IPS-15b (cell line): Measurements from ENCODE around the gene UNKL.
"Not testable (repeated sequence)": the region's sequence is repeated elsewhere in the genome, so short reads cannot be mapped to it uniquely, and the experiment has no call there.

Experiments used
- H3K27me3 ChIP-seq: one replicate; pipeline ENCODE4 v1.6.1; 2013; ENCODE audit warnings: low read length; ENCODE audit not compliant: control insufficient read depth, insufficient read depth
- H3K36me3 ChIP-seq: one replicate; pipeline ENCODE4 v1.6.1; 2013; ENCODE audit warnings: low read length; ENCODE audit not compliant: control insufficient read depth, insufficient read depth
- H3K4me1 ChIP-seq: one replicate; pipeline ENCODE4 v1.6.1; 2013; ENCODE audit warnings: mild to moderate bottlenecking, low read length; ENCODE audit not compliant: control insufficient read depth, insufficient read depth
- H3K4me3 ChIP-seq: one replicate; pipeline ENCODE4 v1.5.1; 2013; ENCODE audit warnings: low read depth, low read length
- H3K9ac ChIP-seq: one replicate; pipeline ENCODE4 v1.6.1; 2013; ENCODE audit warnings: low read depth, mild to moderate bottlenecking, low read length
- H3K9me3 ChIP-seq: one replicate; pipeline ENCODE4 v1.6.1; 2013; ENCODE audit warnings: mild to moderate bottlenecking, low read length; ENCODE audit not compliant: control insufficient read depth, insufficient read depth

The UNKL gene

DNA sequence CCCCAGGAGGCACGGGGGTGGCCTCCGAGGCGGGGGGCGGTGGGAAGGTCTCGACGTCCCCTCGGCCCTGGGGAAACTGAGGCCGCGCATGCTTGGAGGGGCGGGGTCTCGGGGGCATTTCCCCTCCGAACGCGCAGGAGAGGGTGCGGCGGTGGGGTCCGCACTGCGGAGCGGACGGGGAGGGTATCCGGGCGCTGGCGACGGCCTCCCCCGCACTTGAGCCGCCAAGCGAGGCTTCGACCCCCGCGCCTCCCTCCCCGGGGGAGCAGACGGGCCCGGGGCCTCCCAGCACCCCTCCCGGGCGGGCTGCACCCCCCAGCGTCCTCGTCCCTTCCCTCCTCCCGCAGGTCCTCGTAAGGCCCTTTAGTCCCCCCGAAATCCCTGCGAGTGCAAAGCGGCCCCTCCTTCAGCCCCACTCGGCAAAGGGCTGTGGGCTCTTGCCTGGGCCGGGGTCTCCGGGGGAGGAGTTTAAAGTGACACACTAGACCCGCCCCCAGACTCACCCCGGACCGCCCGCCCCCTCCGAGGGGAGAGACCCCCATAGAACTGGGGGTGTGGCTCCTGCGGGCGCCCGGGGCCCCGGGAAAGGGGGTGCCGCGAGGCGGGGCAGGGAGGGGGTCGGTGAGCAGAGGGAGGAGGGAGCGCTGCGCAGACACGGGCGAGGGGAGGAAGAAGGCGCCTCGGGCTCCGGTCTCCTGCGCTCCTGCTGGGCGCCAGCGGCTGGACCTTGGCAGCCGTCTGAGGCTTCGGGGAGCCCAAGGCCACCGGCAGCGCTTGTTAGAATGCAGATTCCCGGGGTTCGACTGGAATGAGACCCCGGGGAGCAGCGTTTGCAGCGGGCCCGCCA is 80.4 kb downstream of the UNKL start:
- no peak overlapping the region for H3K9ac ChIP-seq
- peak overlapping the region; percentile 46 for H3K4me3 ChIP-seq
- no peaks in the 10 kb centered on the region for H3K4me1 ChIP-seq

DNA sequence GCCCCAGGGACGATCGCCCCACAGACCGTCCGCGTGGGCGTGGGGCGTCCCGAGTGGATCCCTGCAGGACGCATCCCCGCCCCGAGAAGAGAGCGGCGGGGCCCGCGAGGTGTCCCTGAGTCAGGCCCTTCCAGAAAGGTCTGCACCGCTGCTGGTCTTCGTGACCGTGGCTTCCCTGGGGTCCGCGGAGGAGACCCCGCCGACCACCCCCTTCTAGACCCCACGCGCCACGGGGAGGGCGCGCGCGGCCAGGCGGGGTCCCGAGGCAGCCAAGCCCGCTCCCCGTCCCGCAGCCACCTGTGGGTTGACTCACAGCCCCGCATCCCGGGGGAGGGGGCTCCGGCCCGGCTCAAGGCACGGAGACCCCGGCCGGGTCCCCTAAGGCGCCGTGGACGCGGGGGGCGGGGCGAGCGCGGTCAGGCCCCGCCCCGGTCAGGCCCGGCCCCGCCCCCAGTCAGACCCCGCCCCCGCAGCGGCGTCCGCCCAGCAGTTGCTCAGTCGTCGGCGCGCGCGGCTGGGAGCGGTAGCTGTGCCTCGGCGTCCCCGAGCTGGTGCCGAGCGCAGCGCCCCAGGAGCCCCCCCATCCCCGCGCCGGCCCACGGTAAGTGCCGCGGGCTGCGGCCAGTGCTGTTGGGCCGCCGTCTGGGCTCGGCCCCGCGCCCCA is 81.2 kb downstream of the UNKL start, which contains the start of gene BAIAP3:
Gene BAIAP3, plus strand, starts transcription at position 497 of the 664 bp plus-strand sequence. CDS start 4,905 bp downstream, outside the sequence.
- H3K4me1 ChIP-seq = no peaks in the 10 kb centered on the region
- H3K9me3 ChIP-seq = no peaks in the 10 kb centered on the region
- H3K9ac ChIP-seq = no peak within 1 kb of the TSS

More for the DNA sequence above, 80.4 kb downstream of the UNKL start:
- Histone ChIP-seq H3K36me3 (no peaks in the 10 kb centered on the region), H3K9me3 (no peaks in the 10 kb centered on the region), H3K27me3 (peaks cover 35% of the 10 kb centered on the region)

GRCh38 chr16:1332618-1333148 is 81.8 kb downstream of the UNKL start:
- no peak overlapping the region for H3K9ac ChIP-seq

More for the DNA sequence above, 81.2 kb downstream of the UNKL start, which contains the start of gene BAIAP3:
- Histone ChIP-seq H3K27me3 (peaks cover 35% of the 10 kb centered on the region), H3K4me3 (peak within 1 kb of the TSS; percentile 49), H3K36me3 (no peaks in the 10 kb centered on the region)

DNA sequence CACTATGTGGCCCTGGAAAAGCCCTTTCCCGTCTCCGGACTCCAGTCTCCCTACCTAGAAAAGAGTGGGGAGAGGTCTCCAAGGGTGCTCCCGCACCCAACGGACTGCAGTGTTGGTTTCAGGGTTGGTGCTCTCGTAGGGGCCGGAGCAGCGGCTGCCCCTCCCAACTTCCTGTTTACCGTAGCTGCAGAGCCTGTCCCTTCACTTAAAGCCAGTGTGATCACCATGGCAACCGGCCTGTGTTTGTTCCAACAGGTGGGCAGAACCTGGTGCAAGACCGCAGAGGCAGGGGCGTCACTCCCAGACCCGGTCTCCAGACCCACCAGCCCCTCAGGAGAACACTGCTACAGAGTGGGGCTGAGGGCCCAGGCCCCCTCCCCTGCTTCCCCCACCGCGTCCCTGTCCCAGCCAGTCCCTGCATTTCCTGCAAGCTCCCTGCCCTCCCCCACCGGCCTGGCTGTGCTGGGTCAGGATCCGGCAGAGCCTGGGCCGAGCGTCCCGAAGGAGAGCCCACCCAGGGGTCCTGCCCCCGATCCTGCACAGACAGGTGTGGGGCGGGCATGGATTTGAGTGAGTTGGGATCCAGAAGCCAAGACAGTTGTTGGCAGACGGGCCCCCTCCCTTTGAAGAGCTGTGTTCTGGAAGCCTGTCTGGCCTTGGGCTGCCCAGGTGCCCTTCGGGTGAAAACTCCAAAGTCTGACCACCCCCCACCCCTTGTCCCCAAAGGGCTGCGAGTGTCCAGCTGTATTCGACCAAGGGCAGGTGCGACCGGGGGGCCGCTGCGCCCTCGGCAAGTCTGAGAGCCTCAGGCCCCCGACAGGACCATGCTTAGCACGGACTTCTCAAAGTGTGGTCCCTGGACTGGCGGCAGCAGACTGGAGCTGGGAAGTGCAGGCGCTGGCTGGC is 82.5 kb downstream of the UNKL start:
- Histone ChIP-seq H3K36me3 (no peaks in the 10 kb centered on the region), H3K27me3 (peaks cover 35% of the 10 kb centered on the region), H3K4me3 (peak overlapping the region; percentile 49), H3K9ac (no peak overlapping the region), H3K9me3 (no peaks in the 10 kb centered on the region), H3K4me1 (no peaks in the 10 kb centered on the region)

More at GRCh38 chr16:1332618-1333148, 81.8 kb downstream of the UNKL start:
- Histone ChIP-seq H3K27me3 (peaks cover 35% of the 10 kb centered on the region), H3K4me3 (peak overlapping the region; percentile 49), H3K36me3 (no peaks in the 10 kb centered on the region), H3K9me3 (no peaks in the 10 kb centered on the region), H3K4me1 (no peaks in the 10 kb centered on the region)

DNA sequence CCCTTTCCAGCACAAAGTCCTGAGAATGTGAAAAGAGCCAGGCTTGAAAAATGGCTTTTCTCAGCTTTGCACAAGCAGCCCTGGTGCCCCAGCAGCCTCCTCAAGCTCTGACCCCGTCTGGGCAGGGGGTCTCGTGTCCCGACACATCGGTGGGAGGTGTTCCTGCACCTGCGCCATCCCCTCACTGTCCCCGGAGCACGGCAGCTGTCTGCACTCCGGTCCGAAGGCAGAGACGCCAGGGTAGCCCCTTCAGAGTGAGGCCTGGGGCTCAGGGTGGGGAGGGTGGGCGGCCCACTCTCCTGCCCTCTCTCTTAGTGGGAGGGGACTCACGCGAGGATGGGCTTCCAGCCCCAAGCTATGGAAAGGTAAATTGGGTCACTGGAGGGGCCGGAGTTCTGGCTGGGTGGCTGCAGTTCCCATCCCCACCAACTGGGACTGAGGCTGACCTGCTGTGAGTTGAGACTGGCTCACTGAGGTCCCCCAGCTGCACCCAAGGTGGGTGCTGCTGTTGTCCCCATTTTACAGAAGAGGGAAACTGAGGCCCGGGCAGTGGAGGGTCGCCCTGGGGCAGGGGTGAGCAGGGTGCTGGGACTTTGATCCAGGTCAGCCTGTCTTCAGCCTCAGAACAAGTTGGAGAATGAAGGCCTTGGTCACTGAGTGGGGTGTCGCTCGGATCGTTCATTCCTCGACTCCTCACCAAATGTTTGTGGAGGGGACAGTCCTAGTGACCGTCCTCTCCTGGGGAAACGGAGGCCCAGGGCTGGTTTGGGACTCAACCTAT is 83.4 kb downstream of the UNKL start:
- Histone ChIP-seq H3K4me1 (no peaks in the 10 kb centered on the region), H3K9ac (no peak overlapping the region), H3K36me3 (no peaks in the 10 kb centered on the region), H3K4me3 (peak overlapping the region; percentile 49), H3K27me3 (peaks cover 32% of the 10 kb centered on the region), H3K9me3 (no peaks in the 10 kb centered on the region)

- Histone ChIP-seq H3K4me3 (no peak overlapping the region), H3K27me3 (peaks cover 25% of the 10 kb centered on the region), H3K9ac (no peak overlapping the region), H3K4me1 (no peaks in the 10 kb centered on the region), H3K9me3 (no peaks in the 10 kb centered on the region), H3K36me3 (peaks cover under 1% of the 10 kb centered on the region)
These were observed 84.1 kb downstream of the UNKL start for GRCh38 chr16:1330260-1330914.

- H3K36me3 ChIP-seq, H3K9ac ChIP-seq, H3K4me3 ChIP-seq, H3K4me1 ChIP-seq, H3K9me3 ChIP-seq: not testable (repeated sequence)
- H3K27me3 ChIP-seq = peaks cover 12% of the 10 kb centered on the region
These were observed 85.5 kb downstream of the UNKL start for GRCh38 chr16:1328961-1329360.

GRCh38 chr16:1328136-1328535 is 86.4 kb downstream of the UNKL start:
- not testable (repeated sequence) for H3K9ac ChIP-seq, H3K27me3 ChIP-seq, H3K9me3 ChIP-seq, H3K4me1 ChIP-seq, H3K4me3 ChIP-seq
- peaks cover 17% of the 10 kb centered on the region for H3K36me3 ChIP-seq

DNA sequence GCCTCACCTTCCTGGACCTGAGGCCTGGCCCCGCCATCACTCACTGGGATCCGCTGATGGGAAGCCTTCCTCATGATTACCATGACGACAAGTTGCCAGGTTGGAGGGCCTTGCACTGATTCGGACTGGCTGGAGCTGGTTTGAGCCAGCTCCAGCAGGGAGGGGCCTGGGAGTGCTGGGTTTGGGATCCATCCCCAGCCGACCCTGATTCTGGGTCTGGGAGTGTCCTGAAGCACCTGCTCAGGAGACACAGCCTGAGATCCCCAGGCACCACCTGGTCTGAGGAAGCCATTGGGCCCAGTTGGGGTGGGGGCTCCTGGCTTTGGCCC is 86.9 kb downstream of the UNKL start:
- Histone ChIP-seq H3K4me3 (no peak overlapping the region), H3K36me3 (peaks cover 18% of the 10 kb centered on the region), H3K9me3 (no peaks in the 10 kb centered on the region), H3K4me1 (no peaks in the 10 kb centered on the region), H3K9ac (no peak overlapping the region), H3K27me3 (peaks cover 6% of the 10 kb centered on the region)

- Histone ChIP-seq H3K9me3 (no peaks in the 10 kb centered on the region), H3K36me3 (peaks cover 22% of the 10 kb centered on the region), H3K4me1 (no peaks in the 10 kb centered on the region), H3K4me3 (no peak overlapping the region), H3K9ac (no peak overlapping the region), H3K27me3 (peaks cover under 1% of the 10 kb centered on the region)
These were observed 87.4 kb downstream of the UNKL start for GRCh38 chr16:1326946-1327618.
